ENCODE measurements around the gene CACNB2. TPM values are rescaled to one million over a fixed set of nuclear protein-coding genes. Genes with fewer than 3 reads are reported as not detected.

Gene CACNB2
- total RNA-seq, 2 donors from 2014 or later, result 5.5 to 17.4 TPM

DNA sequence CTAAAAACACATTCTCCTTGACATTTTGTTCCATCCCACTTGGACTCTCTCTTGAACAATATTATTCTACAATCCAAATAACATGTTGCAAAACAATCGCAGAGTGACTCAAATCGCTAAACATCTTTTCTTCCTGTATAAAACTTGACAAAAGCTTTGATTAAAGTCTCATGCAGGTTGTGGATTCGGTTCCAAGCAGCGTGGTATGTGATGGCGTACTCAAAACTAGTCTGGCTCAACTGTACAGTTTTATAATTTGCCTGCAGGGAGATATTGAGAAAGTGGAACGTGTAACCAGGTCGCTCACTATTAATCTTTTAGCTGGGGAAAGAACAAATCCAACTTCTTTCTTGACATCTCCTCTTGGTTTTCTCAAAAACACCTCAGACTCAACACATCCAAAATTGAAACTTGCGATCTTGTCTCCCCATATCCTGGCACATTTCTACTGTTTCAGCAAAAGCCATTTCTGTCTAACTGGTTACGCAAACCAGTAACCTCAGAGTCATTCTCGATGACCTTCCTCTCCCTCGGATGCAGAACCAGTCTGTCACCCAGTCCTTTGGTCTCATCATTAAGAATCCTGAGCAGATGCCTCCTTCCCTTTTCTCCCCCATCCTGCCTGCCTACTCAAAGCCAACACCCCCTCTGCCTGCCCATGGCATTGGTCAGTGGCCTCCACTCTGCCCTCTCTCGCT lies 100.1 kb downstream of the CACNB2 start:
- H3K27me3 ChIP-seq (replicated peaks; ENCODE audit: insufficient read depth), result no peaks in the 10 kb centered on the region
- H3K36me3 ChIP-seq, result no peaks in the 10 kb centered on the region
- intact Hi-C loops (cut with DNase I), result no loop called here
- WGBS, result 65% methylated on average over 12 of the region's 12 CpGs
- no peak overlapping the region for H3K4me3 ChIP-seq
- no peak overlapping the region for H3K27ac ChIP-seq
- DNase-seq (ENCODE audit: low spot score), result no peak
- peaks cover 5% of the 10 kb centered on the region for H3K9me3 ChIP-seq
- no peaks in the 10 kb centered on the region for H3K4me1 ChIP-seq (replicated peaks)
- TF ChIP-seq, protein P1, sequence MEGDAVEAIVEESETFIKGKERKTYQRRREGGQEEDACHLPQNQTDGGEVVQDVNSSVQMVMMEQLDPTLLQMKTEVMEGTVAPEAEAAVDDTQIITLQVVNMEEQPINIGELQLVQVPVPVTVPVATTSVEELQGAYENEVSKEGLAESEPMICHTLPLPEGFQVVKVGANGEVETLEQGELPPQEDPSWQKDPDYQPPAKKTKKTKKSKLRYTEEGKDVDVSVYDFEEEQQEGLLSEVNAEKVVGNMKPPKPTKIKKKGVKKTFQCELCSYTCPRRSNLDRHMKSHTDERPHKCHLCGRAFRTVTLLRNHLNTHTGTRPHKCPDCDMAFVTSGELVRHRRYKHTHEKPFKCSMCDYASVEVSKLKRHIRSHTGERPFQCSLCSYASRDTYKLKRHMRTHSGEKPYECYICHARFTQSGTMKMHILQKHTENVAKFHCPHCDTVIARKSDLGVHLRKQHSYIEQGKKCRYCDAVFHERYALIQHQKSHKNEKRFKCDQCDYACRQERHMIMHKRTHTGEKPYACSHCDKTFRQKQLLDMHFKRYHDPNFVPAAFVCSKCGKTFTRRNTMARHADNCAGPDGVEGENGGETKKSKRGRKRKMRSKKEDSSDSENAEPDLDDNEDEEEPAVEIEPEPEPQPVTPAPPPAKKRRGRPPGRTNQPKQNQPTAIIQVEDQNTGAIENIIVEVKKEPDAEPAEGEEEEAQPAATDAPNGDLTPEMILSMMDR (IDR thresholded peaks at IDR 0.05), result no peak
- no peak for TF ChIP-seq POLR2A (IDR thresholded peaks at IDR 0.05)
- TF ChIP-seq POLR2AphosphoS5 (IDR thresholded peaks at IDR 0.05), result no peak

DNA sequence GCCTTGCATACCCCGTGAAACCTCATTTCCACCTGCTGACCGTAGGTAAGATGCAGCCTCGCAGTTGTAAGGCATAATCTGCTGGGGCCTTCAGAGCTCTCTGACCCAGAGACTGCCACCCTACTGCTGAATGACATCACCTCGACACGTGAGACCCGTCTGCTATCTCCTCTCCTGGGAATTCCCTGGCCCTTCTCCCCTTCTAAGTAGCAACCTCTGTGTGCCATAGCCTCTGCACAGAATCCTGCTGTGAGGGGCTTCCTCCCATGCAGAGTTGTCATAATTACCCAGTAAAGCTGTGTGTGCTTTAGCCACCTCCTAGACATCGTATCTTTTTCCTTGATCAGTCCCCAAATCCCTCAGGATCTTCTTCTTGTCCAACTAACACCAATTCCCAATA lies 106.7 kb downstream of the CACNB2 start:
- WGBS, result 78% methylated on average over 7 of the region's 7 CpGs
- Histone ChIP-seq H3K27me3 (replicated peaks; ENCODE audit: insufficient read depth) (no peaks in the 10 kb centered on the region), H3K9me3 (peaks cover 5% of the 10 kb centered on the region), H3K4me3 (no peak overlapping the region), H3K4me1 (replicated peaks) (no peaks in the 10 kb centered on the region), H3K27ac (no peak overlapping the region), H3K36me3 (no peaks in the 10 kb centered on the region)
- intact Hi-C loops (cut with DNase I), result no loop called here
- TF ChIP-seq, protein P1 (IDR thresholded peaks at IDR 0.05), result no peak
- TF ChIP-seq POLR2AphosphoS5 (IDR thresholded peaks at IDR 0.05) (no peak), POLR2A (IDR thresholded peaks at IDR 0.05) (no peak)
- DNase-seq (ENCODE audit: low spot score), result no peak

DNA sequence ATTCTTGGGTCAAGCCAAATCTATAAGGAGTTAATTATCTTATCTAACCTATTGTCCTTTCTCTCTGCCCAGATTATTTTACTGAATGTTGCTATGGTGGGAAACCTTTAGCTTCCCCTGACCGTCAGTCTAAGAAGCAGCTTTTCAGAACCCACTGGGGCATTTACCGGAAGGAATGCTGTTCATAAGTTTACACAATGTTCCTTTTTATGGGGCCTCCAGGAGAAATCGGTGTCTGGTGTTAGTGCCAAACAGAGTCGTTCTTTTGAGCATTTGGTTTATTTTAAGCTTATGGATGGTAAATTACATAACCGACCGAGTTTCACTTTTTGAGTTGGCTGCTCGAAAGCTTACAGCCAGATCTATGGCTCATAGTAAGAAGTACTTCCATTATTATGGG lies 111.9 kb downstream of the CACNB2 start:
- Histone ChIP-seq H3K9me3 (no peaks in the 10 kb centered on the region), H3K4me1 (replicated peaks) (no peaks in the 10 kb centered on the region), H3K4me3 (no peak overlapping the region), H3K27ac (no peak overlapping the region), H3K27me3 (replicated peaks; ENCODE audit: insufficient read depth) (no peaks in the 10 kb centered on the region), H3K36me3 (no peaks in the 10 kb centered on the region)
- intact Hi-C loops (cut with DNase I), result no loop called here
- no peak for DNase-seq (ENCODE audit: low spot score)
- WGBS, result 17% methylated on average over 7 of the region's 7 CpGs
- TF ChIP-seq, protein P1 (IDR thresholded peaks at IDR 0.05), result no peak
- no peak for TF ChIP-seq POLR2AphosphoS5 (IDR thresholded peaks at IDR 0.05)
- no peak for TF ChIP-seq POLR2A (IDR thresholded peaks at IDR 0.05)

DNA sequence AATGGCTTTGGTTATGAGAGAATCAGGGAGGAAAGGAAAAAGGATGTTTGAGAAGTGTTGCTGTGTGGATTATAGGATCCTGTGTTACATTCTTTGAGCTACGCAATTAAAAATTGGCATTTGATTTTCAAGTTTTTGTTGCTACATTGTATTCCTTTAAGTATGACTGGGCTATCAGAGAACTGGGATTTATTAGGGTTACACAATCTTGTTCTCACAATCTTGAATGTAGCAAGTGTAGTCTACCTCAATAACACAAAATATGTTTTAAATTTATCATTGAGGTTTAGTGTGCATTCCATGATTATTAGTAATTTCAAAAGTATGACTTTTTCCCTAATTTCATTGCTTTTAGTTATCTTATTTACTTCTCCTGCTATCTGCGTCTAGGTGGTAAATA lies 113.9 kb downstream of the CACNB2 start:
- no peak for DNase-seq (ENCODE audit: low spot score)
- intact Hi-C loops (cut with DNase I), result no loop called here

More for the DNA sequence above, 113.9 kb downstream of the CACNB2 start:
- WGBS, result 93% methylated on average over 2 of the region's 2 CpGs
- Histone ChIP-seq H3K27me3 (replicated peaks; ENCODE audit: insufficient read depth) (no peaks in the 10 kb centered on the region), H3K36me3 (no peaks in the 10 kb centered on the region), H3K4me1 (replicated peaks) (no peaks in the 10 kb centered on the region), H3K9me3 (no peaks in the 10 kb centered on the region), H3K4me3 (no peak overlapping the region), H3K27ac (no peak overlapping the region)
- TF ChIP-seq POLR2AphosphoS5 (IDR thresholded peaks at IDR 0.05) (no peak), POLR2A (IDR thresholded peaks at IDR 0.05) (no peak)
- TF ChIP-seq, protein P1 (IDR thresholded peaks at IDR 0.05), result no peak

All from prostate gland (tissue), 2 donors.